ENCODE data around the gene RYR2.

The RYR2 gene

DNA sequence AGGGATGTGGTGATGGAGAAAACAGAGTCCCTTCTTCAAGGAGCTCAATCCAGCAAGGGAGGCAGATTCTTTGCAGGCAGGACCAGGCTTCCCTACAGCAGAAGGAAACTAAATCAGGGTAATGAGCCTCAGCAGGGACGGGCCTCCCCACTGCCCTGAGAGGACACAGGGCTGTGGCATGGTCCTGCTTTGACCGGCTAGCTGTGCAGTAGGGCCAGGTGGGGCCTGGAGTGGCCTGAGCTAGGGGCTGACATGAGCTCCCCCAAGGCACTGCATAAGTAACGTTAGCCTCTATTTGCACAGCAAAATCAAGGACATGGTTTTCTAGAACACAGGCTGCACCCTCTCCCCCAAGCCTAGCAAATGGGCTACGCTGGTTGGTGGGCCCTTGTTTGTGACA lies 162.9 kb downstream of the RYR2 start:
- DNase-seq (ENCODE audit: low spot score), result no peak

DNA sequence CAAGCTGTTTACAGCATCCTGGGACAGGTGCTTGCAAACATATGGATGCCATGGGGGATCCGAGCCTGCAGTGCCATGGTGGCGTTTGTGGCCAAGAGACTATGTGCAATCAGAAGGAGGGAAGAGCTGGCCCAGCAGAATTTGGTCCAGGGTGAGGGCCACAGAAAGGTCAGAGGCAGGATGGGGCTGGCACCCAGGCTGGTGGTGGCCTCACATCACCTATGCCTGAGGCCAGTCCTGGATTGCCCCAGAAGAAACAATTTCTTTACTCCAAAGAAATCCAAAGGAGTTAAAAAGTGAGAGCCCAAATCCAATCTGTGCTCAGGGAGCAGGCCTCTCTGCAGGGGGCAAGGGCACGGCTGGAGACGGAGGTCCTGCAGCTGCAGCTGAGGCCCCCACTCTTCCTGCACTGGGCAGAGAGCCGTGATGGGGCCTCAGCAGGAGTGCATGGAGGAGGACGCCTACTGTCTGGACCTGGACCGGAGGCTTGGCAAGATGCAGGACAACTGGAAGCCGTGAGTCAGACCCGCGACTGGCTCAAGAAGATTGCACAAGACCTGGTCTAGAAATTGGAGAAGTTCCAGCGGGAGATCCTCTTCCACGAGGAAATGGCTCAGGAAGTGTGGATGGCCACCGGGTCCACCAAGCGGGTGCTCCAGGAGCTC lies 163.5 kb downstream of the RYR2 start:
- DNase-seq (ENCODE audit: low spot score), result no peak

DNA sequence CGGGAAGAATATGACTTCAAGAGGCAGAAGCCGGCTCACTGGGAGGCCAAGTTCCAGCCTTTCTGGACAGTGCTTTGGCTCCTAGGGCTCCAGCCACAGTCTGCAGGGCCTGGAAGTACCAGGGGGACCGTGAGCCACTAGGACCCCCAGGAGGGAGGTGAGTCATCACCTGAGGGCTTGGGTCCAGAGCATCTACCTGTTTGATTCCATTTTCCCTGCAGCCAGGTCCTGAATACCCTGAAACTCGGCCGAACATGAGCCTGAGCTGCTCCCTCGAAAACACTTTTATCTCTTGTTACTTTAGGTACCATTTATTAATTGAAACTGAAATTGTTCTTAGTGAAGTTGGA lies 164.1 kb downstream of the RYR2 start:
- DNase-seq (ENCODE audit: low spot score), result no peak

DNA sequence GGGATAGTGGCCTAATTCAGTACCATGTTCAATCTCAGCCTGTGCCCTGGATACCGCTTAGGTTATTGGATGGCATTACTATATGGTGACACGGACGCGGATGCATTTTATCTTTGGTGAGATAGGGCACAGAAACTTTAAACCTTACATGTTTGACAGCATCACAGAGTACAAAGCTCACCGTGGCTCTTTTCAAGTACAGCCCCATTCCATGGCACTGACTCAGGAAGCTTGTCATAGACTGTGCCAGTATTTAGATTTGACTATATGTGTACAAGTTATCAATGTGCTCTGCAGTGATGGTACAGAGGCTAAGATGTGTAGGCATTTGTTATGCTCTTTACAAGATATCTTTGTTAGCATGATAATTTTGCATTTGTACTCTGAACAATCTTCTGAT lies 169.0 kb downstream of the RYR2 start:
- no peak for DNase-seq (ENCODE audit: low spot score)

DNA sequence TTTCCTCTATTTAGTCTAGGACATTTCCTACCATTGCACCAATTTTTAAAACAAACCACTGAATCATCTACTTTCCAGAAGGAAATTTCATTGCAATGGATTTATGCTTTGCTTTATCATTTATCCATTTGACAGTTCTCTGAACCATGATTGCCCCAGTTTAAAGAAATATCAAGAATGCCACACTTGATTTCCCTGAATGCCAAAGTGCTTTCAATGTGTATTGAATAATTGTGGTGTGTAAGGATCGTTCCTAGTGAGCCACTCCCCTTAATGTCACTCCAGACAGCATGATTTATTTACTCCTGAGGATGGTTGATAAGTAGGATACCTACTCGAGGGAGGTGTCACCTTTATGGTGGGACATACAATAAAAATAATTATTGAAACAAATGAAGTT lies 169.6 kb downstream of the RYR2 start:
- no peak for DNase-seq (ENCODE audit: low spot score)

GRCh38 chr1:237219751-237220642 lies 178.0 kb downstream of the RYR2 start:
- peak; percentile 8 for DNase-seq (ENCODE audit: low spot score)

DNA sequence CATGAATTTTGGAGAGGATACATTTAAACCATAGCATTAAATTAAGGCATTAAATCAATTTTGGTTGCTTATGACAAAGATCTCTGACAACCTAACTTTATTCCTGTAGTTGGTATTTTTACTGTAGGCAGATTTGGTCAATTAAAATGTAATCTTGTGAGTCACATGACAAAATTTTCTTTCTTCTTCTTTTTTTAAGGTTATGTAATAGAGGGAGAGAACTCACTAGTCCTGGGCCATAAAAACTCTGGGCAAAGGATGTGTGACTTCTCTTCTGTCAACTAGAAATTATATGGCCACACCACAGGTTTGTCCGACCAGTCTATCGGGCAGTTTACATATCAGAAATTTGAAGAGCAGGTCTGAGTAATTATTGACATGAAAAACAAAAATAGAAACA lies 181.4 kb downstream of the RYR2 start:
- DNase-seq (ENCODE audit: low spot score), result no peak

DNA sequence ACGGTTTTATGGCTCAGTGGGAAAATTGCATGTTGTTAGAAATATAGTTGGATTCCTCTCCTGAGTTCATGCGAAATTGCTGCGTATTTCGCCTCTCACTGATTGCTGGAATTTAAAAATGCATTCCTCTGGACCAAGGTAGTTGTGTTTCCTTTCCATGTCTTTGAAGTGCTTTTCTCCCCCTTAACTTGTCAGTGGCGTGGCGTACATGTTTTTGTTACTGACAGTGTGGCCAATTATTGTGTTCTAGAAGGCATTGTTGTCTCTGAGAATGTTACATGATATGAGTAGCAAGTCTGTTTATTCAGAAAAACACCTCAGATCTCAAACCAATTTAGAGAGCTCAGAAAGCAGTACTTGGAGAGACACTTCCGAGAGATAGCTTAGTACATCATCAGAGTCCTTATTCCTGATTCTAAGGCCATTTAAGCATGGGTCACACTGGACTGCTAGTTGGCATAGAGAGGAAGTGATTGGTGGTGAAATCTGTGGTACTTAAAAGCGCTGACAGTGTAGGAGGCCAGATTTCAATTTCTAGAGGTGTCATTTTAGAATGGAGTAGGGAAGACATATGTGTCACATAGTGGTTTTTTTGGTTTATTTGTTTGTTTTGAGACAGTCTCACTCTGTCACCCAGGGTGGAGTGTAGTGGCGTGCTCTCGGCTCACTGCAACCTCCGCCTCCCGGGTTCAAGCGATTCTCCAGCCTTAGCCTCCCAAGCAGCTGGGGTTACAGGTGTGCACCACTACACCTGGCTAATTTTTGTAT lies 184.4 kb downstream of the RYR2 start:
- no peak for DNase-seq (ENCODE audit: low spot score)

DNA sequence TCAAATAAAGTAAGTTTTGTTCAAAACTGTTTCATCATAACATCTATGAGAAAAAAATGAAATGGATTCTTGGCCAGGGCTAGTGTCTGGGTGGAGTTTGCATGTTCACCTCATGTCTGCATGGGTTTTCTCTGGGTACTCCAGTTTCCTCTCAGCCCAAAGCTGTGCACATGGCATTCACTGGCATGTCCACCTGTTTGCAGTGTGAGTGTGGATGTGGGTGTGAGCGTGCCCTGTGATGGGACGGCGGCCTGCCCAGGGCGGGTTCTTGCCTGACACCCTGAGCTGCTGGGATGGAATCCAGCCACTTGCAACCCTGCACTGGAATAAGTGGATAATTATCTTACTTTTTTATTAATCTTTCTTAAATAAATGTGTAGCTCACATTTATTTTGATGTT lies 185.5 kb downstream of the RYR2 start:
- DNase-seq (ENCODE audit: low spot score), result no peak

DNA sequence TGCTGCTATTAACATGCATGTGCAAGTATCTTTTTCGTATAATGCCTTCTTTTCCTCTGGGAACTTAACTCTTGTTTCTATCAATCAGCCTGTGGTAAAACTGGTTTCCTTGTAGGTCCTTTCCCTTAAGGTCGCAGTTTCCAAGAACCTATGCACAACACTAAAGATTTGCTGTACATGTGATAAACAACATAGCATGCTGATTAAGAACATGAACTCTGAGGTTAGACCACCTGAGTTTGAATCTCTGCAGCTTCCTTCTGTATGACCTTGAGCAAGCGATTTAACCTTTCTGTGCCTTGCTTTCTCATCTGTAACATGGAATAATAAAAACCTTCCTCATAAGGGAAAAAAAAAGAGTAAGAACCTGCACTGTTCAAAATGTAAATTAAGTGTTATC lies 186.4 kb downstream of the RYR2 start:
- DNase-seq (ENCODE audit: low spot score), result no peak

DNA sequence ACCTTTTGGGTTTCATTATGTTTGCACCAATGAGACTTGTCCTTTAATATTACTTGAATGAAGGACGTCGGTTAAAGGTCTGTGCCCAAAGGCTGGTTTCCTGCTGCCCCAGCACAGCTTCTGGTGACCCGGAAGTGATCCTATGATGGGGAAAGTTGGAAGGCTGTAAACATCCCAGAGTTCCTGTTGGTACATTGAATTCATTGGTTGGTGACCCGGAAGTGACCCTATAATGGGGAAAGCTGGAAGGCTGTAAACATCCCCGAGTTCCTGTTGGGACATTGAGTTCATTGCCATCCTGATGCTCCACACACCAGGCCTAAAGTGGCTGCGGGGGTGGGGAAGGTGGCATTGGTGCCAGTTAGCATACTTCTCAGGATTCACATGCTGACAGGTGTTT lies 187.3 kb downstream of the RYR2 start:
- DNase-seq (ENCODE audit: low spot score), result no peak

DNA sequence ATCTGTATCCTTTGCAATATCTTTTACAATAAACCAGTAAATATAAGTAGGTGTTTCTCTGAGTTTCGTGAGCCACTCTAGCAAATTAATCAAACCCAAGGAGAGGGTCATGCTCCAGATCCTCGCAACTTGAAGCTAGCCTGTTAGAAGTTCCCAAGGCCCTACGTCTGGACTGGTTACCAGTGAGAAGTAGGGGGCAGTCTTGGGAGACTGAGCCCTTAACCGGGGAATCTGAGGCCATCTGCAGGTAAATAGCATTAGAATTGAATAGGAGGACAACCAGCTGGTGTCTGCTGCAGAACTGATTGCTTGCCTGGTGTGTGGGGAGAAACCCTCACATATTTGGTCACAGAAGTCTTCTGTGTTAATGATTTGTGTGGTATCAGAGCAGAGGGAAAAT lies 190.5 kb downstream of the RYR2 start:
- no peak for DNase-seq (ENCODE audit: low spot score)

- no peak for DNase-seq (ENCODE audit: low spot score)
These were observed 193.1 kb downstream of the RYR2 start for GRCh38 chr1:237235091-237235490.

DNA sequence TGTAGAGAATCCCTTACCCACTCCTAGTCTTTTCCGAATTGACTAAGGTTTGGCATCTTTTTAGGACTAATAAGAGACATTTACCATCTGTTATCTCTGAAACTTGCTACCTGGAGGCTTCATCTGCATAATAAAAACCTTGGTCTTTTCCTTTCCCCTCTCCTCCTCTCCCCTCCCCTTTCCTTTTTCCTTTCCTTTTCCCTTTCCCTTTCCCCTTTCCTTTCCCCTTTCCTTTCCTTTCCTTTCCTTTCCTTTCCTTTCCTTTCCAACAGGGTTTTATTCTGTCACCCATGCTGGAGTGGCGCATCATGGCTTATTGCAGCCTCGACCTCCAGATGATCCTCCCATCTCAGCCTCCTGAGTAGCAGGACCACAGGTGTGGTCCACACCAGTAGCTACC lies 195.7 kb downstream of the RYR2 start:
- no peak for DNase-seq (ENCODE audit: low spot score)

DNA sequence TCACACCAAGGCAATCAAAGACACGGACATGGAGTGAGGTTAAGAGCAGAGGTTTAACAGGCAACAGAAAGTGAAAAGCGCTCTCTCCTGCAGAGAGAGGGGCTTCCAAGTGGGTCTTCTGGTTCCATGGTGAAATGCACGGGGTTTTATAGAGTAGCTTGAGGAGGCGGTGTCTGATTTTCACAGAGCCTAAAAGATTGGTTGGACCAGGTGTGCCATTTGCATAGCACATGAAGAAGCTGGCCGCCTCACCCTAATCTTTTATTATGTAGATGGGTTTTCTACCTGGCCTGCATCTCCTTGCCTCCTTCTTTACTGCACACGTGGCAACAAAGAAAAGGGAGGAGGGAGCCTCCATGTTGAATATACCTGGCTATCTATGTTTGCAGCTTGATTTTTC lies 197.3 kb downstream of the RYR2 start:
- no peak for DNase-seq (ENCODE audit: low spot score)

DNA sequence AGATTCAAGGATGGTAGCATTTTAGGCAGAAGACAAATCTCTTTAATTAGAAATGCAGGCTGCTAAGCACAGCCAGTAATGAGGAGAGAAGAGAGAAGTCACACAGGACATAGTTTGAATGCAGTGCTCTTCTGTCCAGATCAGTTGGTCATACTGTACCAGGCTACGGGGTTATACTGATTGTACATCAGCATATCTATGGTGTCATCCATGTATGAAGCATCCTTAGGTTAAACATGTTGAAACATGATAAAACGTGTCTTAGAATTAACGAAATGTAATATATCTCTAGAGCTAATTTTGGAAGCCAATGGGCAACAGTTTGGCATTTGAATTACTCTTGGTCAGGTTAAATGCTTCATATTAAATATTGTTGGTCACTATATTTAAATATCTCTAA lies 199.1 kb downstream of the RYR2 start:
- no peak for DNase-seq (ENCODE audit: low spot score)

- DNase-seq (ENCODE audit: low spot score), result no peak
These were observed 202.8 kb downstream of the RYR2 start for GRCh38 chr1:237244778-237245177.

- DNase-seq (ENCODE audit: low spot score), result no peak
These were observed 205.5 kb downstream of the RYR2 start for GRCh38 chr1:237247442-237247841.

GRCh38 chr1:237249120-237249519 lies 207.1 kb downstream of the RYR2 start:
- no peak for DNase-seq (ENCODE audit: low spot score)

DNA sequence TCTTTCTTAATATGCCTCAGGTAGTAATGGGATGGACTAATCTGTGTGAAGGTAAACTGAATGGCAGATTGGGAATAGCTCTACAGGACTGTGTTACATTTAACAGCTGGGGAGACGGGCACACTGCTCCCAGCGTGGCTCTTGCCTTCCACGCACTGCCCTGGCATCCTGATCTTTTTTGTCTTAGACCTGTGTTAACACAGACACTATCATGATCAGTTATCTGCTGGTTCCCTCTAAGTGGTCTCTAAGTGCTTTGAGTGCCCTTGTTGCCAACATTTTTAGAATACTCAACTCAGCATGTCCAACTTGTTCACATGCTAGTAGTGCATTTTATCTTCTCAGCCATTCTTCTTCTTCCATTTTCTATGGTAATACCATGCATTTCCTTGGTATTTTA lies 208.1 kb downstream of the RYR2 start:
- no peak for DNase-seq (ENCODE audit: low spot score)

DNA sequence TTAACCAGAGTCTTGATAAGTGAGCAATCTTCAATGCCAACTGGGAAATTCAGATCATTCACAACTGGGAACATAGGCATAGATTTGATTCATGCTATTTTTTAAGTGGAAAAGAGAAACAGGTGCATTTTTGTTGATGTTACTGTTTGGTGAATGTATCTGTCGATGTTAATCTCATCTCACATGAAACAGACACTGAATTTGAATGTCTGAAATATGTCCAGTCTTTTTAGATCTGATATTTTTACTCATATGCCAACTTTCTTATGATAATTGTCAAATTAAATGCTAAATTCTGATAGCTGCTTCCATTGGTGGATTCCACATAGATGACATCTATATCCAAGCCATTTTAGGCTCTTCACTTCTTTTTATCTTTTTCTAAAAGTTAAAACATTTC lies 213.1 kb downstream of the RYR2 start:
- DNase-seq (ENCODE audit: low spot score), result no peak

GRCh38 chr1:237258871-237259270 lies 216.9 kb downstream of the RYR2 start:
- DNase-seq (ENCODE audit: low spot score), result no peak

GRCh38 chr1:237261198-237261597 lies 219.2 kb downstream of the RYR2 start:
- DNase-seq (ENCODE audit: low spot score), result no peak
